NCI-H345 treated with DMSO at 0.1 percent for 48 hours (cell line): ENCODE results near the gene PHF21A.
A peak's percentile ranks its signal among the peaks of the same experiment; 100 is the strongest.
"Not testable (repeated sequence)": the region's sequence is repeated elsewhere in the genome, so short reads cannot be mapped to it uniquely, and the experiment has no call there.

Source experiments
- DNase-seq: peaks from one replicate; lab custom pipeline; 2025; ENCODE audit not compliant: unreplicated experiment; lab: John Stamatoyannopoulos, UW

Gene PHF21A

GRCh38 chr11:46120346-46121300 is 631 bp downstream of the PHF21A start:
- peak; percentile 53 for DNase-seq

GRCh38 chr11:46119352-46120216 is 1.7 kb downstream of the PHF21A start:
- peak; percentile 22 for DNase-seq

GRCh38 chr11:46118702-46119351 is 2.4 kb downstream of the PHF21A start:
- no peak for DNase-seq

GRCh38 chr11:46117842-46118241 is 3.4 kb downstream of the PHF21A start:
- no peak for DNase-seq

GRCh38 chr11:46116712-46117037 is 4.6 kb downstream of the PHF21A start:
- DNase-seq = not testable (repeated sequence)

- no peak for DNase-seq
Measured at GRCh38 chr11:46116007-46116711, 5.1 kb downstream of the PHF21A start.

- no peak for DNase-seq
Measured at GRCh38 chr11:46114961-46115360, 6.3 kb downstream of the PHF21A start.

GRCh38 chr11:46114378-46114777 is 6.9 kb downstream of the PHF21A start:
- DNase-seq = no peak

- no peak for DNase-seq
Measured at GRCh38 chr11:46112961-46113607, 8.2 kb downstream of the PHF21A start.

GRCh38 chr11:46108751-46109150 is 12.5 kb downstream of the PHF21A start:
- no peak for DNase-seq

- DNase-seq = no peak
Measured at GRCh38 chr11:46107780-46108179, 13.5 kb downstream of the PHF21A start.

- DNase-seq = no peak
Measured at GRCh38 chr11:46107408-46107718, 13.9 kb downstream of the PHF21A start.

GRCh38 chr11:46106530-46107407 is 14.5 kb downstream of the PHF21A start:
- DNase-seq = no peak

GRCh38 chr11:46105926-46106325 is 15.3 kb downstream of the PHF21A start:
- no peak for DNase-seq

GRCh38 chr11:46105134-46105628 is 16.1 kb downstream of the PHF21A start:
- no peak for DNase-seq

- no peak for DNase-seq
Measured at GRCh38 chr11:46102843-46103242, 18.4 kb downstream of the PHF21A start.

- no peak for DNase-seq
Measured at GRCh38 chr11:46100670-46101069, 20.6 kb downstream of the PHF21A start.

GRCh38 chr11:46099963-46100316 is 21.3 kb downstream of the PHF21A start:
- DNase-seq = no peak

GRCh38 chr11:46090375-46090774 is 30.9 kb downstream of the PHF21A start:
- no peak for DNase-seq
